CD8-positive, alpha-beta memory T cell (primary cell): ENCODE measurements around the gene PERM1. TPM values are rescaled to one million over a fixed set of nuclear protein-coding genes. Genes with fewer than 3 reads are reported as not detected.
A peak's percentile ranks its signal among the peaks of the same experiment; 100 is the strongest.
"Not testable (repeated sequence)": the region's sequence is repeated elsewhere in the genome, so short reads cannot be mapped to it uniquely, and the experiment has no call there.

Source experiments
- CTCF ChIA-PET: fragments of 350-600 bp; sonication (Branson Sonifier 250); formaldehyde crosslinking; loops from one replicate; lab custom pipeline; 2021; ENCODE audit warnings: antibody characterized with exemption; lab: Charles Lee
- POLR2A ChIA-PET: fragments of 350-600 bp; sonication (Branson Sonifier 250); formaldehyde crosslinking; loops from one replicate; lab custom pipeline; 2021; ENCODE audit warnings: antibody characterized with exemption; lab: Charles Lee
- DNase-seq, 5 donors: peaks; one replicate each; pipeline versions ENCODE4 v3.0.0 to v3.0.0-alpha.2; 2020 to 2022; ENCODE audit warnings: mixed read lengths in 1 of 5
- H3K27ac ChIP-seq: one replicate; pipeline ENCODE4 v1.7.0; 2013; ENCODE audit warnings: low read depth, mild to moderate bottlenecking, low read length, moderate library complexity
- H3K27me3 ChIP-seq: 2 replicates; pipeline ENCODE4 v1.7.0; 2013; ENCODE audit warnings: low read length, mild to moderate bottlenecking; ENCODE audit not compliant: insufficient read depth, poor library complexity, severe bottlenecking
- H3K36me3 ChIP-seq: 2 replicates; pipeline ENCODE4 v1.7.0; 2013; ENCODE audit warnings: mild to moderate bottlenecking, low read length, moderate library complexity; ENCODE audit not compliant: insufficient read depth
- H3K4me1 ChIP-seq: 2 replicates; pipeline ENCODE4 v1.7.0; 2013; ENCODE audit warnings: mild to moderate bottlenecking, low read length, moderate library complexity; ENCODE audit not compliant: insufficient read depth
- H3K4me3 ChIP-seq: 2 replicates; pipeline ENCODE4 v1.7.0; 2013; ENCODE audit warnings: mild to moderate bottlenecking, low read length
- H3K9me3 ChIP-seq: 2 replicates; pipeline ENCODE4 v1.7.0; 2013; ENCODE audit warnings: mild to moderate bottlenecking, low read length
- H3K27ac Mint-ChIP-seq, 8 donors: one replicate each; pipeline ENCODE4 v1.8.0; 2020 to 2021; ENCODE audit warnings: mixed read lengths in 8 of 8, mild to moderate bottlenecking in 6 of 8, inconsistent platforms in 3 of 8, moderate library complexity in 3 of 8
- H3K27me3 Mint-ChIP-seq, 2 donors: one replicate each; pipeline ENCODE4 v1.8.0; 2020 to 2021; ENCODE audit warnings: mixed read lengths in 2 of 2, mild to moderate bottlenecking in 1 of 2, moderate library complexity in 1 of 2
- H3K36me3 Mint-ChIP-seq, 3 donors: one replicate each; pipeline ENCODE4 v1.8.0; 2020 to 2021; ENCODE audit warnings: mixed read lengths in 3 of 3, inconsistent platforms in 1 of 3, mild to moderate bottlenecking in 1 of 3
- H3K4me1 Mint-ChIP-seq, 3 donors: one replicate each; pipeline ENCODE4 v1.8.0; 2020 to 2021; ENCODE audit warnings: mixed read lengths in 3 of 3, inconsistent platforms in 1 of 3, mild to moderate bottlenecking in 1 of 3
- H3K4me3 Mint-ChIP-seq, 7 donors: one replicate each; pipeline ENCODE4 v1.8.0; 2020 to 2021; ENCODE audit warnings: mixed read lengths in 7 of 7, mild to moderate bottlenecking in 6 of 7, moderate library complexity in 4 of 7, inconsistent platforms in 2 of 7
- H3K9me3 Mint-ChIP-seq, 5 donors: one replicate each; pipeline ENCODE4 v1.8.0; 2020 to 2022; ENCODE audit warnings: mixed read lengths in 5 of 5, mild to moderate bottlenecking in 3 of 5, moderate library complexity in 2 of 5, inconsistent platforms in 1 of 5
- polyA plus RNA-seq: library from polyadenylated mRNA; unstranded; fragments of 300-500 nt; fragmentation: Illumina TruSeq; gene quantifications from one replicate; pipeline ENCODE4 v1.2.3, GENCODE V29; 2021
- total RNA-seq, 2 experiments: library from RNA; stranded (reverse); gene quantifications; one replicate each; pipeline ENCODE4 v1.2.3, GENCODE V29; 2021

PERM1 gene
- total and polyA plus RNA-seq, 3 experiments from 2014 or later: not detected

DNA sequence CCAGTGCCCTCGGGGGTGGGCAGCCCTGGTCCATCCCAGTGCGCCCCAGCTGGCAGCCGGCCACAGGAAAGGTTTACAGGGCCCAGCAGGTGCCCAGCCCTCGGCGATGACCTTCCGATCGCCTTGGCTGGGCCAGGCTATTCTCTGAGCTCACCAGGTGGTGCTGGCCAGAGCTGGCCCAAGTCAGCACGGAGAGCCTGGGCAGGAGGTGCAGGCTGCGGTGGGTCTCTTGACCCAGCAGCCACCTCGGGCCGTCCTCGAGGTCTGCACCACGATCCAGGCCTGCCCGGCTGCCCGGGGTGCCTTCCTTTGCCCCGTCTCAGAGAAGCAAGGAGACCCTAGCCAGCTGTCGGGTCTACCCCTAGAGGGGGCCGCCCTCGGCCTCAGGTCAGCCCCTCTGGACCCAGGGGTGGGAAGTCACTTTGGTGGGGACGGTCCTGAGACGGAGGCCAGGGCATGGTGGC lies 370 bp downstream of the PERM1 start:
- no peak overlapping the region for H3K4me3 ChIP-seq
- peaks cover 16 to 38% of the 10 kb centered on the region in 2 donors for H3K27me3 Mint-ChIP-seq

GRCh38 chr1:980602-981395 lies 1.1 kb downstream of the PERM1 start:
- peak in 1 of 5 donors; percentile 41 for DNase-seq
- Mint-ChIP-seq H3K27me3 (peaks cover 16 to 36% of the 10 kb centered on the region in 2 donors), H3K4me3 (no peak overlapping the region), H3K4me1 (peaks cover 0 to 7% (median 2%) of the 10 kb centered on the region in 3 donors), H3K9me3 (no peaks in the 10 kb centered on the region), H3K36me3 (no peaks in the 10 kb centered on the region), H3K27ac (peak overlapping the region in 1 of 8 donors; percentile 68)
- H3K9me3 ChIP-seq: no peaks in the 10 kb centered on the region
- no peaks in the 10 kb centered on the region for H3K36me3 ChIP-seq
- no peak overlapping the region for H3K27ac ChIP-seq
- CTCF ChIA-PET: interaction anchor here (1.0 to 6.8 kb wide), 4 partner anchors 12 to 112 kb away, joined by 3 to 63 read pairs (median 3); no protein-coding TSS in a partner anchor
- POLR2A ChIA-PET: no interaction called here
- no peak overlapping the region for H3K4me3 ChIP-seq
- H3K4me1 ChIP-seq: peaks cover 2% of the 10 kb centered on the region
- H3K27me3 ChIP-seq: peaks cover 3% of the 10 kb centered on the region

More for the DNA sequence above, 370 bp downstream of the PERM1 start:
- Mint-ChIP-seq H3K36me3 (no peaks in the 10 kb centered on the region), H3K9me3 (no peaks in the 10 kb centered on the region), H3K4me1 (peaks cover 0 to 3% (median 0%) of the 10 kb centered on the region in 3 donors), H3K4me3 (no peak overlapping the region), H3K27ac (peak overlapping the region in 1 of 8 donors; percentile 68)
- Histone ChIP-seq H3K27ac (no peak overlapping the region), H3K9me3 (no peaks in the 10 kb centered on the region), H3K4me1 (no peaks in the 10 kb centered on the region), H3K36me3 (no peaks in the 10 kb centered on the region), H3K27me3 (peaks cover 3% of the 10 kb centered on the region)
- POLR2A ChIA-PET: no interaction called here
- peak in 1 of 5 donors; percentile 36 for DNase-seq
- CTCF ChIA-PET: interaction anchor here (0.9 to 6.8 kb wide), 4 partner anchors 11 to 112 kb away, joined by 3 to 63 read pairs (median 3); no protein-coding TSS in a partner anchor

DNA sequence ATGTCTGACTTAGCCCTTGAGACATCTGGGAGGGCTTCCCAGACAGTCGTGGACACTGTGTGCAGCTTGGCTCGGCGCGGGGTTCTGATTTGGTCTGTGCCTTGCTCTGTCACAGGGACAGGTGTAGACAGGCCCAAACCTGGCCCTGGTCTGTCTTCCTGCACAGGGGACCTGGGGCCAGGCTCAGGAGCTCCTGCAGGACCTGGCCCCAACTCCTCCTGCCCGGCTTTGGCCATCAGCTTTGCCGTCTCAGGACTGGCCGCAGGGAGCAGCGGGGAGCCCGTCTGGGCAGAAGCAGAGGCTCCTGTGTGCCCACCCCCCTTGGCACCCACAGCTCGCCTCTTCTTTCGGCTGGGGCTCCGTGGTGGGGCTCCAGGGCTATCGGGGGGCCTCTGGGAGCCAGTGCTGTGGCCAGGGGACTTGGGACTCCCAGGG lies 1.7 kb downstream of the PERM1 start:
- no peak overlapping the region for H3K4me3 Mint-ChIP-seq
- CTCF ChIA-PET: interaction anchor here (1.5 to 6.8 kb wide), 2 partner anchors 76 to 84 kb away, joined by 3 to 63 read pairs; no protein-coding TSS in a partner anchor
- Histone ChIP-seq H3K9me3 (no peaks in the 10 kb centered on the region), H3K27me3 (peaks cover 3% of the 10 kb centered on the region), H3K4me1 (peaks cover 4% of the 10 kb centered on the region), H3K4me3 (no peak overlapping the region), H3K27ac (no peak overlapping the region), H3K36me3 (no peaks in the 10 kb centered on the region)
- H3K9me3 Mint-ChIP-seq: no peaks in the 10 kb centered on the region
- peaks cover 0 to 10% (median 6%) of the 10 kb centered on the region in 3 donors for H3K4me1 Mint-ChIP-seq
- H3K36me3 Mint-ChIP-seq: no peaks in the 10 kb centered on the region
- POLR2A ChIA-PET: no interaction called here
- H3K27ac Mint-ChIP-seq: no peak overlapping the region
- H3K27me3 Mint-ChIP-seq: peaks cover 16 to 35% of the 10 kb centered on the region in 2 donors
- peak in 1 of 5 donors; percentile 41 for DNase-seq

DNA sequence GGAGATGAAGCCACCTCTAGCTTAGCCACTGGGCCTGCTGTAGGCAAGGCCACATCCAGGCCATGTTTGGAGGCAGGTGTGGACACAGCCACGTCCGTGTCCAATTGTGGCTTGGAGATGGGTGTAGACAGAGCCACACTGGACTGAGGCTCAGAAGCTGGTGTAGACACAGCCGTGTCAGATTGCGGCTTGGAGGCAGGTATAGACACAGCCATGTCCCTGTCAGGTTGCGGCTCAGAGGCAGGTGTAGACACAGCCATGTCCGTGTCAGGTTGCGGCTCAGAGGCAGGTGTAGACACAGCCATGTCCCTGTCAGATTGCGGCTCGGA lies 2.2 kb downstream of the PERM1 start:
- CTCF ChIA-PET: interaction anchor here (1.5 to 6.8 kb wide), 2 partner anchors 75 to 85 kb away, joined by 3 to 63 read pairs; no protein-coding TSS in a partner anchor
- no peaks in the 10 kb centered on the region for H3K36me3 Mint-ChIP-seq

DNA sequence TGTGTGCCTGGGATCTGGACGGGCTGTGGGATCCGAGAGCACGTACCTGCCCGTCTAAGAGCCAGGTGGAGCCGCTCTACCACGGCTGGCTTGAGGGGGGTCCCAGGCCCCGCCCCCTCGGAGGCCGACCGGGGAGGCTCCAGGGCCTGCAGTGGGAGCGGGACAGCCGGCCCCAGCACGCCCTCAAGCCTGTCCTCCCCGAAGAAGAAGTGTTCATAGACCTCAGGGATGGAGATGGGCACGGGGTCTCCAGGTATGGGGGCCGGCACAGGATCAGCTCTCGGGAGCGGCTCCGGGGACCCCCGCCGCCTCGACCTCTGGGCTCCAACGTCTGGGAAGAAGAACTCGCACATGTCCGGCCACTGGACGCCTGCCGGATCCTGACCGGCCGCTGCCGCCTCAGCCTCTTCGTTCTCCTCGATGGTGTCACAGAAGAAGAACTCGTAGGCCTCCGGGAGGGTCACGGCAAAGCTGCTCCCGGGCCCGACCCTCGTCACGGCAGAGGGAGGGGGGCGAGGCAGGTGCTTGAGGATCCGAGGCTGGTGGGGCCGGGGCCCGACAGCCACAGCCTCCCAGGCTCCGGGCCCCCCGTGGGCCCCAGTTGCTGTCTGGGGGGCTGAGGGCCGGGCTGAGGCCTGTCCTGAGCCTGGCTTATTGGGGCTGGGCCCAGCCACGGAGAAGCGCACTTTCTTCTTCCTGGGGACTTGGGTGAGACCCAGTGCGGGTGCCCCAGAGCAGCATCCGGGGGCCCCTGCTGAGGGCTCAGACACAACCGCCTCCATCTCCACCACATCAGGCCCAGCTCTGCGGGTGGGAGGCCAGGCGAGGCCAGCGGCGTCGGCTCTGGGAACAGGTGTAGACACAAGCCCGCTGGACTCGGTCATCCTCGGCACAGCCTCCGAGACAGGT lies 2.8 kb downstream of the PERM1 start:
- H3K36me3 Mint-ChIP-seq: no peaks in the 10 kb centered on the region
- H3K27ac ChIP-seq: no peak overlapping the region
- H3K27me3 Mint-ChIP-seq: peaks cover 16 to 37% of the 10 kb centered on the region in 2 donors
- peak in 1 of 5 donors; percentile 43 for DNase-seq
- peaks cover 3% of the 10 kb centered on the region for H3K27me3 ChIP-seq
- no peaks in the 10 kb centered on the region for H3K36me3 ChIP-seq
- H3K4me3 ChIP-seq: no peak overlapping the region
- H3K4me1 ChIP-seq: peaks cover 4% of the 10 kb centered on the region
- H3K4me3 Mint-ChIP-seq: no peak overlapping the region
- no peaks in the 10 kb centered on the region for H3K9me3 ChIP-seq
- H3K27ac Mint-ChIP-seq: no peak overlapping the region
- peaks cover 0 to 10% (median 6%) of the 10 kb centered on the region in 3 donors for H3K4me1 Mint-ChIP-seq
- POLR2A ChIA-PET: no interaction called here
- CTCF ChIA-PET: no interaction called here
- H3K9me3 Mint-ChIP-seq: no peaks in the 10 kb centered on the region

More for the DNA sequence above, 2.2 kb downstream of the PERM1 start:
- Mint-ChIP-seq H3K9me3 (no peaks in the 10 kb centered on the region), H3K27me3 (peaks cover 16 to 36% of the 10 kb centered on the region in 2 donors), H3K4me1 (peaks cover 0 to 10% (median 6%) of the 10 kb centered on the region in 3 donors), H3K27ac (no peak overlapping the region), H3K4me3 (no peak overlapping the region)
- Histone ChIP-seq H3K27ac (no peak overlapping the region), H3K4me3 (no peak overlapping the region), H3K9me3 (no peaks in the 10 kb centered on the region), H3K27me3 (peaks cover 3% of the 10 kb centered on the region), H3K36me3 (no peaks in the 10 kb centered on the region), H3K4me1 (peaks cover 4% of the 10 kb centered on the region)
- DNase-seq: no peak
- POLR2A ChIA-PET: no interaction called here

DNA sequence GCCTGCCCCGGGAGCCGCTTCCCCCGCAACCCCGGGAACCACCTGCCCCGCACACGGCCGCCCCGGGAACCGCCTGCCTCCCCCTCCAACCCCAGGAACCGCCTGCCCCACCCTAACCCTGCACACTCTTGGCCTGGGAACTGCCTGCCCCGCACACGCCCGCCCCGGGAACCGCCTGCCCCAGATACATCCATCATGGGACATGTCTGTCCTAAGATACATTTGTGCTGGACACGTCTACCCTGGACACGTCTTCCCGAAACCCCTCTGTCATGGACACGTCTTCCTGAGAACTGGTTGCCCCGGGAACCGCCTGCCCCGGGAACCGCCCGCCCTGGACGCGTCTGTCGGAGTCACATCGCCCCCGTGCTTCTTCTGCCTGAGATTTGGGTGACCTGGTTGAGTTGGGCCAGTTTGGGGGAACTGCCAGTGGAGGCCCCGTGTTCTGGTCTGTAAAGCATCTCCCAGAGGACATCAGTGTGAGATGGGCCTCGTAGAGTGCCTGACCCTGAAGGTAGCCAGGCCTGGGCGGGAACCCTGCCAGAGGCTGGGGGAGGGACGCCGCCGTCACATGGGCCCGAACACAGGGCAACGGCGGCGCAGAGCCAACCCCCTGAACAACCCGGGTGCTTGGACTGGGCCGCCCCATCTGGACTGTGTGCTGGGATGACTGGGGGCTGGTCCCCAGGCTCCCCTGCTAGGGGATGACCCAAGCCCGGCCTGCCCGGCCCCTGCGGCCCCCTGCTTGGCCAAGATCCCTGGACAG lies 3.6 kb downstream of the PERM1 start:
- H3K36me3 ChIP-seq: no peaks in the 10 kb centered on the region

DNA sequence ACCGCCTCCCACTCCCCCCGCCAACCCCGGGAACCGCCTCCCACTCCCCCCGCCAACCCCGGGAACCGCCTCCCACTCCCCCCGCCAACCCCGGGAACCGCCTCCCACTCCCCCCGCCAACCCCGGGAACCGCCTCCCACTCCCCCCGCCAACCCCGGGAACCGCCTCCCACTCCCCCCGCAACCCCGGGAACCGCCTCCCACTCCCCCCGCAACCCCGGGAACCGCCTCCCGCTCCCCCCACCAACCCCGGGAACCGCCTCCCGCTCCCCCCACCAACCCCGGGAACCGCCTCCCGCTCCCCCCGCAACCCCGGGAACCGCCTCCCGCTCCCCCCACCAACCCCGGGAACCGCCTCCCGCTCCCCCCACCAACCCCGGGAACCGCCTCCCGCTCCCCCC lies 5.1 kb downstream of the PERM1 start:
- H3K9me3 Mint-ChIP-seq, H3K27ac ChIP-seq, H3K27ac Mint-ChIP-seq, H3K4me1 ChIP-seq, H3K36me3 ChIP-seq, DNase-seq, H3K36me3 Mint-ChIP-seq, H3K4me3 Mint-ChIP-seq, H3K27me3 ChIP-seq, H3K9me3 ChIP-seq, H3K4me1 Mint-ChIP-seq, H3K4me3 ChIP-seq, POLR2A ChIA-PET: not testable (repeated sequence)
- CTCF ChIA-PET: interaction anchor here (0.7 to 2.3 kb wide), 5 partner anchors 10 to 79 kb away, joined by 3 to 13 read pairs (median 3); partner anchors contain the start of gene PLEKHN1
- peaks cover 7 to 25% of the 10 kb centered on the region in 2 donors for H3K27me3 Mint-ChIP-seq

More for the DNA sequence above, 3.6 kb downstream of the PERM1 start:
- Histone ChIP-seq H3K4me3 (no peak overlapping the region), H3K9me3 (no peaks in the 10 kb centered on the region), H3K27me3 (no peaks in the 10 kb centered on the region), H3K27ac (no peak overlapping the region), H3K4me1 (peaks cover 4% of the 10 kb centered on the region)
- Mint-ChIP-seq H3K4me1 (peaks cover 0 to 10% (median 6%) of the 10 kb centered on the region in 3 donors), H3K27ac (peak overlapping the region in 1 of 8 donors; percentile 22), H3K4me3 (peak overlapping the region in 2 of 7 donors; percentile 46 to 52), H3K36me3 (no peaks in the 10 kb centered on the region), H3K9me3 (no peaks in the 10 kb centered on the region), H3K27me3 (peaks cover 9 to 33% of the 10 kb centered on the region in 2 donors)
- ChIA-PET CTCF (no interaction called here), POLR2A (no interaction called here)
- peak in 1 of 5 donors; percentile 45 for DNase-seq
